Glomerular visceral epithelial cell (primary cell): Measurements from ENCODE around the gene TNFSF18.

Experiments
- DNase-seq: peaks from one replicate; pipeline ENCODE4 v3.0.0-alpha.2; 2016; ENCODE audit errors: extremely low spot score

TNFSF18 gene

DNA sequence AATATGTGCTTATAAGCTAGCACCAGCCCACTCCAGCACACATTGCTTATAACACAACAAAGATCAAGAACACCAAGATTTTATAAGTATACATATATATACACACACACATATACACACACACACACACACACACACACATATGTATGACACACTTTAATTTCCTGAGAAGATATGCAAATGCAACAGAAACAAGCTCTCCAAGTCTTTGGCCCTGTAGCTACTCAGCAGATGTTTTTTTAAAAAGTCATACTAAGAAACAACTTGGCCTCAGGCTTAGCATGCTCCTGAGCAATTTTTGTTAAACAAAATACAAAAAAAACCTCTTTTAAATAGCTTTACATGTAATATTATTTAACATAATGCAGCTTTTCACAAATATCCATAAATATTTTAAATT, 11.1 kb downstream of the TNFSF18 start:
- no peak for DNase-seq

DNA sequence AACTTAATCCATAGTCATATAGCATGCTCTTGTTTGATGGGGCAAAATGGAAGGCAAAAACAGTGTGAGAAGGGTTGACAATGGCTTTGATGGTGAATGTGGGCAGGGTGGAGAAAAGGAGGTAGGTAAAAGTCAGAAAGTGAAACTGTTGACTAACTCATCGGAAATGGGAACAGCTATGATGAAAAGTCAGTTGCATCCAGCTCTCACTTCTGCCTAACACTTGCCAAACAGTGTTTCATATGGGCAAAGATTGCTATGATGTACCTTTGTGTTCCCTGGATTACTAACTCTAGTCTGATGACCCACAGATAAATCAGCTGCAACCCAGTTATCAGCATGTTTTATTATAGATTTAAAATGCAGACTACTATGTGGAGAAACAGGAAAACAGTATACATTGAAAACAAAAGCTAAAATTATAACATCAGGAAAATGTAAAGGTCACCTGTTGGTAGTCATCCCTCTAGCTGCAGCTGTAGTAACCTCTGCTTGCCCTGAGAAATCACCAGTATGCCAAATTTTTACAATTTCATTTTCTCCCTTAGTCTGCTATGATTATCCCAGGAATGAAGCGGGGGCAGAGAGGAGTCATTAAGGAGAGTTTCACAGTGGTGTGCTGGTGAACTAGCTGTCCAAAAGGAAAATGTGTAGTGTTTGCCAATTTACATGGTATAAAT, 11.7 kb downstream of the TNFSF18 start:
- no peak for DNase-seq

DNA sequence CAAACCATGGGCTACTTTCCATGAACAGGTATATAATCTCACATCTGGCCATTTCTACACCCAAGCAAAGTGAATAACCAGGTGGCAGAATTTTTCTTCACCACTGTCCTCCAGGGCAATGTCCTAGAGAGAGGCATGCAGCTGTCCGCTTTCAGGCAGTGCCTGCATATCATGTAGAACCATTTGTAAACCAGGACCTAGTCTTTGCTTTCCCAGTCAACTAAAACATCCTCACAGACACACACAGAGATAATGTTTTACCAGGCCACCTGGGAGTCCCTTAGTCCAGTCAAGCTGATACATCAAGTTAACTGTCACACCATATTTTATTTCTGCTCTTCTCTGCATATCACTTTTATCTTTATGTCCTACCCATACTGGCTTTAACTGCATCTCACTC, 26.2 kb downstream of the TNFSF18 start:
- no peak for DNase-seq

DNA sequence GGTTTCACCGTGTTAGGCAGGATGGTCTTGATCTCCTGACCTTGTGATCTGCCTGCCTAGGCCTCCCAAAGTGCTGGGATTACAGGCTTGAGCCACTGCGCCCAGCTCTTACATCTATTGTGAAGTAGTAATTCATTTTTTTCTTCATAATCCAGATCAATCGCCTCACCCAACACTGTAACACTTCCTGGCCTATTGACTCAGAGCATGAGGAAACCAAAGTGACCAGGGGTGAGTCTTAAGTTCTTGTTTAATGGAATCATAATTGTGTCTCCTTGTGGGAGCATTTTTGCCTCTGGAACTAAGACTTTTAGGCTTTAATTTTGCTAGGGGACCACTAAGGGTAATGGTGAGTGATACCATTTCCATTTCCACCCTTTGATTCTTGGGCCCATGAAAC, 27.4 kb downstream of the TNFSF18 start:
- DNase-seq: no peak

DNA sequence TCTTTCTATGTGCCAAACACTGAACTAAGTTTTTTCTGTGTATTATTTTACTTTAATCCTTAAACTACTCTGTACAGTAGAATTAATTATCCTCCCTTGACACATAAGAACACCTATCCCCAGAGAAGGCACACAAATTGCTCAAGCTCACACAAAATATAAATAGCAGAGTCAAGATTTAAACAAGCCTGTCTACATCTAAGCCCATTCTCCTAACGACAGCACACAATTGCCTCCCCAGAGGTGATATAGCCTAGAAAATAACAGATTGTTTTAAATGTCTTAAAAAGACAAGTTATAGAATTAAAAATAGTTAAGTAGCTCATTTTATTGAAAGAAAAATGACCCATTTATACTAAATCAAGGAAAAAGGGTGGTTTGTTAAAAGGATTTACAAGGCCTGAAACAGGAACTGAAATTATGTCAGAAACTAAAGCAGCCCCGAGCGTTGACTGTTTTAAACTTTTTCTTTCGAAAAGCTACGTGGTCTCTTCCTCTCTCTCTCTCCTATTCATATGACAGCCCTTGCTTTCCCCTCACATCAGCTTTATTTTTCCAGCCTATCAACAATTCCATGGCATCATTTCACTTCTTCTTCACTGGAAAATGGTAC, 30.5 kb downstream of the TNFSF18 start:
- DNase-seq: no peak

DNA sequence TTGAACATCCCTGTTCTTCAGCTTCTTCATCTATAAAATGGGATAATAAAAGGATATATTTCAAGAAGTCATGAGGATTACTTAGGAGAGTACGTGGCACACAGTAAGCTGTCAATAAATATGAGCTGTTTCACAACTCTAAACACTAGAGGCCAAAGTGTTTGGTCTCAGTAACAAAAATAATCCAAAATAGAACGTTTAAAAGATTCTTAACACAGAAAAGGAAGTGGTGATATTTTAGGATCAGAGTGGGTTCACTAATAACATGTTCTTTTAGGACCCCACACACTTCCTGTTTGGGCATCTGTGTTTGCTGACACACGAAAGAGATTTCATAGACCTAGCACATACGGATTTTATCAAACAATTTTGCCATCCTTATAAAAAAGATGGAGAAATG, 32.9 kb downstream of the TNFSF18 start:
- no peak for DNase-seq

DNA sequence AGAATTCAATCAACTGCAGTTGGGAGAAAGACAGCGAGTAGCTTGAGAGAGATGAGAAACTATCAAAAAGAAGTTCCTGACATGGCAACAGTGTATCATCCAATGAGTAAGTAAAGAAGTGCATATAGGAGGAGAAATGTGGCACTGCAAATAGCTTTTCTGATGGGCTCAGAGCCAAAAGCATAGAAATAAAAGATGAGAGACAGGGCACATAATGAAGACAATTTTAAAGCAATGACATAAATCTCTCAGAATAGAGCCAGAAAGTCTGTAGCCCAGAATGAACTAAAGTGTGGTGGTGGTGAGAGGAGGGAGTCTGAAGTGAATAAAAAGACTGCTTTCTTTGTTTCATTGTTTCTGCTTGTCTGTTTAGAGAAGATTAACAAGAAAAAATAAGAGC, 34.3 kb downstream of the TNFSF18 start:
- DNase-seq: no peak

DNA sequence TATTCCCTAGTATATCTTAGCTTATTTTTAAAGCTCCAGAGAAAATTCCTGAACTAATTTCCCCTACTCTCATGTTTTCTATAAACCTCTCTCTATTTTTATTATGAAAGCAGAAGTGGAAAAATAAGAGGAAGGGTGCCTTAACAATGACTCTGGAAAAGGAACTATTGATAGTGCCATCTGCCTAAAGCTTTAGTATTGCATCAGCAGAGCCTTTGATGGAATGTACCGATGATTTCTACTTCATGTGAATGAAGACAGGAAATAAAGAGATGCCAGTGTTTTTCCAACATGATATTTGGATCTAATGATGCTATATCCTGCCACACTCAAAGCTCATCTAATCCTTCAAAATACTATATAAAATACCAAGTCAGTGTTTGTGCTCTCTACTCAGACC, 35.1 kb downstream of the TNFSF18 start:
- DNase-seq: no peak

DNA sequence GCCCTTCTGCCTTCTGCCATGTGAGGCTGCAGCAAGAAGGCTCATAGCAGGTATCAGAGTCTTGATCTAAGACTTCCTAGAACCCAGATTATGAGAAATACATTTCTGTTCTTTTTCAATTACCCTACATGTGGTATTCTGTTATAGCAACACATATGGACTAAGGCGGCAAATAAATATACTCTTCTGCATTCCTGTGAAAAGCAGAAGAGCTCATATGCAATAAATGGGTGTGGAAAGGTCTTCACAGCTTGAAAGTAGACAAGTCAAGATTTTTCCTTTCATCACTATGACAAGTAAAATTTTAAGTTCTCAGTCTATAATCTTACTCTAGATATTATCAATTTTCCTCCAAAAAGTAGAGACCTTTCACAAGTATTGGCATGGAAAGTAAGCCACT, 36.6 kb downstream of the TNFSF18 start:
- DNase-seq: no peak

DNA sequence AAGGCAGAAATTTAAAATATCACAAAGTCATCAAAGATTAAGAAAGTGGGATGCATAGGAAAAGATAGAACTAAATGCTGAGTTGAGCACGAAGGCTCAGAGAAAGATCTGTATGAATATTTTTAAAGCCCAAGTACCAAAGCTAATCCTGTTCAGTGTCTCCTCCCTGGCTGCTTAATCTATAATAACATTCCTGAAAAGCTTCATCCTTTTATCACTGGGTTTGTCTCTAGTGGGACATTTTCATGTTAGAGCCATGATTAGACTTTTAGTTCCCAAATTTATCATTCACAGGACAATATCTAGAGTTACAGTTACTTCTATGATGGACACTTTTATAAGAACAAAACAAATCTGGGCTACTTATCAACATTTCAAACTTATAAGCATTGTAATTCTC, 38.6 kb downstream of the TNFSF18 start:
- DNase-seq: no peak

DNA sequence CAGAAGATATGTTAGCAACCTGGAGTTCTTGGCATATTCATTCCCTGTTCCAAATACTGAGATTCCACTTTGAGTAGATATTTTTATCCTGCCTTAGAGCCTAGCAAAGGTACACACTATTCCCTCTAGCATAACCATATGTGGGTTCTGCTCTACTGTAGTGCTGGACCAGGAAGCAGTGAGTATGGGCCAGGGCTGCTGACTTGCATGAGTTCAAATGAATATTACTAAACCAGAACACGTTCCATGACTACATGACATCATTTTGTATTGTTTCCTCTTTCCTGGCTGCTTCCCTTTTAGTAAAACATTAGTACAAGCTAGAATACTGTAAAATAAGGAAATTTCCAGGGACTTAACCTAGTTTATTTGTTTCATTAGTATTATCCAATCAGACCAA, 41.1 kb downstream of the TNFSF18 start:
- DNase-seq: no peak

DNA sequence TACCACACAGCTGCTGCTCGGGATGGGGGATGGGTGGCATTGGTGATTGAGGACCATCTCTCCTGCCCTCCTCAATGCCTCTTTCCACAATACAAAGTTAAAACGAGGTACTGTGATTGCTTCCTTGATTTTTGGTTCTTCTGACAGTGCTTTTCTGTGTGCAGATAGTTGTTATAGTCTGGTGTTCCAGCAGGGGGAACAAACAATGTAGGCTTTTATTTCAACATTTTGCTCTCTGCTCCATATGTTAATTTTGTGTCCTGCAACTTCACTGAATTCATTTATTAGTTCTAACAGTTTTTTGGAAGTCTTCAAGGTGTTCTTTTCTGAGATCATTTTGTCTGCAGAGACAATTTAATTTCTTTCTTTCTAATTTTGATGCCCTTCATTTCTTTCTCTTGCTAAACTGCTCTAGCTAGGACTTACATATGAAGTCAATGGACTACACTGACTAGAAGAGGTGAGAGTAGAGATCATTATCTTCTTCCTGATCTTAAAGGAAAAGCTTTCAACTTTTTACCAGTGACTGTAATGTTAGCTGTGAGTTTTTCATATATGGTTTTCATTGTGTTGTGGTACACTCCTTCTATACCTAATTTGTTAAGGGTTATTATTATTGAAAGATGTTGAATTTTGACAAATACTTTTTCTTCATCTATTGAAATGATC, 45.4 kb downstream of the TNFSF18 start:
- no peak for DNase-seq

DNA sequence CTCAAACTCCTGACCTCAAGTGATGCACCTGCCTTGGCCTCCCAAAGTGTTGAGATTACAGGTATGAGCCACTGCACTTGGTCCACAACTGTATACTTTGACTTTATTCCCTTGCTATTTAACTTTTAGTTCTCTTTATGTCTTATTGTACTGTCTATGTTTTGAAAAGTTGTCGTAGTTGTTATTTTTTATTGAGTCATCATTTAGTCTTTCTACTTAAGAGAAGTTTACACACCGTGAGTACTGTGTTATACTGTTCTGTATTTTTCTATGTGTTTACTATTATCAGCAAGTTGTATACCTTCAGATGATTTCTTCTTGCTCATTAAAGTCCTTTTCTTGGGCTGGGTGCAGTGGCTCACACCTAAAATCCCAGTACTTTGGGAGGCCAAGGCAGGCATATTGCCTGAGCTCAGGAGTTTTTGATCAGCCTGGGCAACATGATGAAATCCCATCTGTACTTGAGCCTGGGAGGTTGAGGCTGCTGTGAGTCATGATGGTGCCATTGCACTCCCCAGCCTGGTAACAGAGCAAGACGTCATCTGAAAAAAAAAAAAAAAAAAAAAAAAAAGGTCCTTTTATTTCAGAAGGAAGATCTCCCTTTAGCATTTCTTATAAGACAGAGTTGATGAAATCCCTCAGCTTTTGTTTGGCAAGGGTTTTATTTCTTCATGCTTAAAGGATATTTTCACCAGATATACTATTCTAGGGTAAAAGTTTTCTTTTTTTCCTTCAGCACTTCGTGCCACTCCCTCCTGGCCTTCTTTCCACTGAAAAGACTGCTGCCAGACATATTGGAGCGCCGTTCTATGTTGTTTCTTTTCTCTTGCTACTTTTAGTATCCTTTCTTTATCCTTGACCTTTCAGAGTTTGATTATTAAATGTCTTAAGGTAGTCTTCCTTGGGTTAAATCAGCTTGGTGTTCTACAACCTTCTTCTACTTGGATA, 47.6 kb downstream of the TNFSF18 start:
- no peak for DNase-seq

DNA sequence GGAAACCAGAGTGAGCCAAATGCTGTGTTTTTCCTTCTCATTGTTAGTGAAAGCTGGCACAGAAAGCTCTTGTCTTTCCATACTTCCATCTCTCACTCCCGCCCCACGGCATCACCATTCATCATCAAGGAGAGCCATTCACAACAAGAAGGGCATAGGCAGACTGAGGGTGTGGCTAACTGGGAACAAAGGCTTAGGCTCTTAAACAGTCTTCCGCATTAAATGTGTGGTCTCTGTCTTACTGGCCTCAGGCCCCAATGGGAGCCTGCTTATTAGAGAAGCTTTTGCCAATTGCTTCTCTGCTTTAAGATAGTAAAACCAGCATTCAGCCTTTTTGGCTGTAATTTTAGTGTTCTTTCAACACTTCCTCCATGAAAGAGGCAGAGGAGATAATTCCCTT, 51.4 kb downstream of the TNFSF18 start:
- no peak for DNase-seq

DNA sequence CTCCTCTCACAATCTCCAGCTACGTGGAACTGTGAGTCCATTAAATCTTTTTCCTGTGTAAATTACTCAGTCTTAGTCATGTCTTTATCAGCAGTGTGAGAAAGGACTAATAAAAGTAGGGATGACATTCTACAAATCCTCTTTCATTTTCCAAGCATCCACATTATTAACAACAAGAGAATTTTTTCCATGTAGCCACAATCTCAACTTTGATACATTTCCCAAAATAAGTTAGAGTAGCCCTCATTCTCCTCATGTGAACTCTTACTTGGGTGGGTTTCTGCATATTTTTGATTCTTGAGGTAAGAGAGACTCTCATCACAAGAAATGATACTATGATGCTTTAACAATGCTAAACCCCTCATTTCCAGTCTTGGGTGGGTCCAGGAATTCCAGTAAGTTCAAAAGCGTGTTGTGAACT, 52.8 kb downstream of the TNFSF18 start:
- DNase-seq: no peak

DNA sequence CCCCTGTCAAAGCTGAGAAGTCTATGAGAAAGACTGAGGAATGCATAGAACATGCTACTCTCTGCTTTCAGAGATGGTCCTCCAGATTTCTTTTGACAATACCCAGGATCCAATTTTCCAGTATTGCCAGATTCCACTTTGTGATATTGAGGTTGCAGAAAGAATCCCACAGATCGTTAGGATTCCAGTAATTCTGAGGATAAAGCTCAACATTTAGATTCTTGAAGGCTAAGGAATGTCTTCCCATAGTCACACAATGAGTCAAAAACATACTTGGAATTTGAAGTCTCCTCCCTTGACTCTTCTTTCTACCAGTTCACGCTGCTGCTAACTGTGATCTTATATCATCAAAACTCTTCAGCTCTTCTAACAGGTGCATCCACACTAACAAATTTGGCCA, 57.1 kb downstream of the TNFSF18 start:
- peak; percentile 18 for DNase-seq

DNA sequence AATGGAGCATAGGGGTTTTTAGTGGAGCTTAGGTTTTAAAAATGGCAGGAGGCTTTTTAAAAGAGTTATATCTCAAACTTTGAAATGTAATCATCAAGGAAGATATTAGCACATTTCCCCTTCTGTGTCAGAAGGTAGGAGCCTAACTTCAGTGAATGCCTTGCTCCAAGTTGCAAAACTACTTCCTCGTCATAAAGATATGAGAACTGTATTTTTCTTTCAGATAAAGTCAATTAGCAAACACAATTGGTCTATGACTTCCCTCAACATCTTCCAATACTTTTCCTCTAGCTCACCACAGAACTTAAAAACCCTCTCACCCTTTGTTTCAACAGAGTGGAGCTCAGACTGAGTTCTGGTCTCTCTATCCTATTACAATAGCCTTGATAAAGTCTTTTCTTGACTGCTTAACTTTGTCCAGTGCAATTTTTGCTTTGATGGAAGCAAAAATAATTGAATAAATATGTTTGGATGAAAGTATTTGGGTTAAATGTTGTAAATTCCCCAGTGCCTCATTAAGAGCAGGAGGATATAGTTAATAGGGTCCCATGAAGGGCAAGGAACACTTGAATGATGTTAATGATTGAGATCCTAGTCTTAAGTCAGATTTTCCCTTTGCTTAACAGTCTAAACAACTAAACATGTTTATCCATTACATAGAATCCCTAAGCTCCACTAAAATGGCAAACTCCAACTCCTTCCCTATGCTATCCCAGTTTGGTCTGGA, 58.9 kb downstream of the TNFSF18 start:
- DNase-seq: no peak

DNA sequence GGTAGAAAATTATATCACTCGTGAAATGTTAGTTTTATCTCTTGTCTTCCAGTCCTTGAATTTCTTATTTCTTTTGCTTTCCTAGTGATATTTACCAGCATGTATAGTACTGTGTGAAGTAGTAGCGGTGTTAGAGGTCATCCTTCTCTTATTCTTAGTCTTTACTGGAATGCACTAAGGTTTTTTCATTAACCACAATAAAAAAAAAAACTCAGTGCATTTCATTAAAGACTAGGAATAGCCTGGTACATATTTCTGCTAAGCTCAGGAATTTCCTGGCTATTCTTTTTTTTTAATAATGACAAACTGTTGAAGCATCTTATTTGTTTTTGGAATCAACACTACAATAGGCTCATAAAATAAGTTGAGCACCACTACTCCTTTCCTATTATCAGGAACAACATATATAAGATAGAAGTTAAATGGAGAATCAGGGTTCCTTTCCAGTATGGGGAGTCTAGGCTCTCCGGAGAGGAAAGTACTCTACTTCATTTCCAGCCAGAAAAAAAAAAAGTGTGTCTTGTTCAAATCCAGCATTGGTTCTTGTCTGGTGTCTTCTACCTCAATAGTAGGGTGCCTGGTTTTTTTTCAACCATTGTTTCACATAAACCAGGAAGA, 60.0 kb downstream of the TNFSF18 start:
- peak; percentile 42 for DNase-seq
